GM12875 (cell line): ENCODE results near the gene ELOB.

ENCODE experiments used
- H3K4me3 ChIP-seq: one replicate; pipeline ENCODE4 v1.5.1; 2011; ENCODE audit warnings: low read depth, low read length, control low read depth
- TF ChIP-seq, protein P1 (sequence below): IDR thresholded peaks from 2 replicates; pipeline ENCODE4 v1.5.1; 2011; ENCODE audit warnings: low read depth, mild to moderate bottlenecking, control low read depth, inconsistent platforms, low read length, moderate library complexity, borderline replicate concordance; ENCODE audit not compliant: insufficient read depth

ELOB gene

GRCh38 chr16:2742323-2743006 lies 34.6 kb downstream of the ELOB start:
- TF ChIP-seq, protein P1, sequence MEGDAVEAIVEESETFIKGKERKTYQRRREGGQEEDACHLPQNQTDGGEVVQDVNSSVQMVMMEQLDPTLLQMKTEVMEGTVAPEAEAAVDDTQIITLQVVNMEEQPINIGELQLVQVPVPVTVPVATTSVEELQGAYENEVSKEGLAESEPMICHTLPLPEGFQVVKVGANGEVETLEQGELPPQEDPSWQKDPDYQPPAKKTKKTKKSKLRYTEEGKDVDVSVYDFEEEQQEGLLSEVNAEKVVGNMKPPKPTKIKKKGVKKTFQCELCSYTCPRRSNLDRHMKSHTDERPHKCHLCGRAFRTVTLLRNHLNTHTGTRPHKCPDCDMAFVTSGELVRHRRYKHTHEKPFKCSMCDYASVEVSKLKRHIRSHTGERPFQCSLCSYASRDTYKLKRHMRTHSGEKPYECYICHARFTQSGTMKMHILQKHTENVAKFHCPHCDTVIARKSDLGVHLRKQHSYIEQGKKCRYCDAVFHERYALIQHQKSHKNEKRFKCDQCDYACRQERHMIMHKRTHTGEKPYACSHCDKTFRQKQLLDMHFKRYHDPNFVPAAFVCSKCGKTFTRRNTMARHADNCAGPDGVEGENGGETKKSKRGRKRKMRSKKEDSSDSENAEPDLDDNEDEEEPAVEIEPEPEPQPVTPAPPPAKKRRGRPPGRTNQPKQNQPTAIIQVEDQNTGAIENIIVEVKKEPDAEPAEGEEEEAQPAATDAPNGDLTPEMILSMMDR = no peak
- no peak overlapping the region for H3K4me3 ChIP-seq

GRCh38 chr16:2741168-2741567 lies 35.9 kb downstream of the ELOB start:
- H3K4me3 ChIP-seq = no peak overlapping the region
- TF ChIP-seq, protein P1 = no peak

GRCh38 chr16:2740476-2740875 lies 36.6 kb downstream of the ELOB start:
- H3K4me3 ChIP-seq = no peak overlapping the region
- TF ChIP-seq, protein P1 = no peak

DNA sequence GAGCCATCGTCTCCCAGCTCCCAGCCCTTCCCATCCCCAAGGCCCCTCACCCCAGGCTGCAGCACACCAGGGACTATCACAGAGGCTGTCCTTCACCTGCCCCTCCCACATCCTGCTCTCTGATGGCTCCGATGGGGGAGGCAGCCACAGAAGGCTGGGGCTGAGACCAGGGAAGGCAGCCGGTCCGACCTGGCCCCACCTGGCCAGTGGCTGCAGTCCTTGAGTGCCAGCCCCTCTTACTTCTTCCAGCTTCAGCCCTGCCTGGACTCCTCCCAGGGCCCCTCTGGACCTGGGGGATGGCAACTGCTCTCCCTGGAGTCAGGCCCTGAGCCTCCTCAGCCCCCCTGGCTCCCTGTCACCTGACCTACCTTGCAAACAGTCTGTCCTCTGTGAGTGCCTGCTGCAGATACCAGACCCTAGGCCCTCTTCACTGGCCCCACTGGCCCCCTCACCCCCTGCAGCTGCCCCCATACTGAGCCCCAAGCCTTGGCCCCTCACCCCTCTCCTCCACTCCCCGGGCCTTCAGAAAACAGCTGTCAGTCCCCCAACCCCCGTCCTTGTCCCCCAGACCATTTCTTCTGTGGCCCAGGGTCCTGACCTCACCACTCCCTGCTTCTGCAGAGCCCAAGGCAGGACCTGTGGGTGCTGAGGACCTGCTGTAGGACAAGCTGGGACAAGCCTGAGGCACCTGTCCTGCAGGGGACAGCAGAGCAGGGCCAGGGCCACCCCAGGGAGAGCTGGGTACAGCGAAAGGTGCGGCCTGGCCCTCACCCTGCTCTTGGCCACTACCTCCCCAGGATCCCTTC lies 37.3 kb downstream of the ELOB start:
- TF ChIP-seq, protein P1 = no peak
- H3K4me3 ChIP-seq = no peak overlapping the region

DNA sequence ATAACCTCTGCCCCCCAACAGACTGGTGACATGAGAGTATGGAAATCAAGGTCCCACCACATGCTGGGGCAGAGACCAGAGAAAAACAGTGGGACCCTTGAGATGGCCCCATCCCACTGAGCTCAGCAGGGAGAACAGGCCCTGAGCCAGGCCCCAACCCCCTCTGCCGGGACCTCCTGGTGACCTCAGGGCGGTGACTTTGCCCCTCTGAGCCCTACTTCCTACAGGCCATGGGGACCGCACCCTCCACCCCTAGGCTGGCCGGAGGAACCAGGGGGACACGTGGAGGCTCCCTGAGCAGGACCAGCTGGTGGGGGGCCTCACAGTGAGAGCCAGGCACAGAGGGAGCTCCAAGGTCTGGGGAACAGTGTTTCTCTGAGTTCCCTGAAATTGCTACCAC lies 38.5 kb downstream of the ELOB start:
- TF ChIP-seq, protein P1 = no peak
- no peak overlapping the region for H3K4me3 ChIP-seq

DNA sequence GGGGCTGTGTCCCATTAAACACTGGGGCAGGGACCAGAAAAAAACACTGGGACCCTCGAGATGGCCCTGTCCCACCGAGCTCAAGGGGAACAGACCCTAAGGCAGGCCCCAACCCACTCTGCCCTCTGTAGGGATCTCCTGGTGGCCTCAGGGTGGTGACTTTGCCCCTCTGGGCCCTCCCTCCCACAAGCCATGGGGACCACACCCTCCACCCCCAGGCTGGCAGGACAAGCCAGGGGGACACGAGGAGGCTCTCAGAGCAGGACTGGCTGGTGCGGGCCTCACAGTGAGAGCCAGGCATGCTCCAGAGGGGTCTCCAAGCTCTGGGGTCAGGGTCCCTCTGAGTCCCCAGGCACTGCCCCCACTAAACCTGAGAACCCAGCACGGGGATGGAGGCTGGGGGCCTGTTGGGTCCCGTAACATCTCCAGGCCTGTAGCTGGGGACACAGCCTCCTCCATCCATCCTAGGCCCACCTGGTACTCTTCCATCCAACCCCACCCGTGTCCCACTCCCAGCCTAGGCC lies 39.1 kb downstream of the ELOB start:
- TF ChIP-seq, protein P1 = no peak
- H3K4me3 ChIP-seq = no peak overlapping the region
